ENCODE data around the gene CRLF2. TPM values are rescaled to one million over a fixed set of nuclear protein-coding genes. Genes with fewer than 3 reads are reported as not detected.

The CRLF2 gene
- total and polyA plus RNA-seq, 2 experiments from 2014 or later = not detected

DNA sequence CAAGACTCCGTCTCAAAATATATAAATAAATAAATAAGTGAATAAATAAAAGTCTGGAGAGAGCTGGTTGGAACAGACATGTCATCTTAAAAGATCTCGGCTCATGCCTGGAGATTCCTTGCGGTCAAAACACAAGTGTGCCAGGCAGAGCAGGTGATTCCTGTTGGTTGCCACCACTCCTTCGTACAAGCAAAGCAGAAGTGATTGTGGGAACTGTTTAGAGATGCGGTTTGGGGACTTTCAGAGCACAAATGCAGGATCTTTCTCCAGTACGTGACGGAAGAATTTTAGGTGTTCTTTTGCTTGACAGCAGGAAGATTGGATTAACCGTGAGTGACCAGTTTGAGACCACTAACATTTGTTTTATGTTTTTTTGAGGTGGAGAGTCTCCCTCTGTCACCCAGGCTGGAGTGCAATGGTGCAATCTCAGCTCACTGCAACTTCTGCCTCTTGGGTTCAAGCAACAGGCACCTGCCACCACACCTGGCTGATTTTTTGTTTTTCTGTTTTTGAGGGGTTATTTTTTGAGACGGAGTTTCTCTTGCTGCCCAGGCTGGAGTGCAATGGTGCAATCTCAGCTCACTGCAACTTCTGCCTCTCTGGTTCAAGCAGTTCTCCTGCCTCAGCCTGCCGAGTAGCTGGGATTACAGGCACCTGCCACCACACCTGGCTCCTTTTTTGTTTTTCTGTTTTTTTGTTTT, 2.8 kb upstream of the CRLF2 start:
- H3K36me3 Mint-ChIP-seq (ENCODE audit: low read depth) = peaks cover 27% of the 10 kb centered on the region
- no peak for ATAC-seq
- peaks cover 5% of the 10 kb centered on the region for H3K27me3 Mint-ChIP-seq (ENCODE audit: insufficient read depth, low read depth, poor library complexity)
- Histone ChIP-seq H3K79me2 (replicated peaks; ENCODE audit: insufficient read depth) (no peaks in the 10 kb centered on the region), H3F3A (replicated peaks; ENCODE audit: low read depth) (no peaks in the 10 kb centered on the region), H3K4me1 (ENCODE audit: insufficient read depth) (no peaks in the 10 kb centered on the region), H3K4me3 (no peak overlapping the region), H3K9me2 (ENCODE audit: insufficient read depth) (no peaks in the 10 kb centered on the region), H3K27me3 (ENCODE audit: insufficient read depth) (no peaks in the 10 kb centered on the region), H3K4me2 (no peak overlapping the region), H3K36me3 (ENCODE audit: insufficient read depth) (no peaks in the 10 kb centered on the region), H2AFZ (0 out of 2 replicates have a peak overlapping the region, but pooled peaks have one; percentile 43), H4K20me1 (replicated peaks; ENCODE audit: insufficient read depth) (no peaks in the 10 kb centered on the region), H3K27ac (ENCODE audit: low read depth) (no peak overlapping the region)
- H3K27ac Mint-ChIP-seq = no peak overlapping the region
- DNase-seq (ENCODE audit: low spot score) = no peak
- peaks cover 24% of the 10 kb centered on the region for H3K9me3 Mint-ChIP-seq
- H3K4me1 Mint-ChIP-seq = no peaks in the 10 kb centered on the region; the same call in 2 of the 3 replicates
- no peak overlapping the region for H3K4me3 Mint-ChIP-seq
- no peak for TF ChIP-seq NANOG (IDR thresholded peaks at IDR 0.05; ENCODE audit: borderline replicate concordance)
- no peak for TF ChIP-seq EZH2 (IDR thresholded peaks at IDR 0.05; ENCODE audit: low read depth, unreplicated experiment)
- TF ChIP-seq POLR2AphosphoS5 (IDR thresholded peaks at IDR 0.05; ENCODE audit: low read depth) = no peak
- TF ChIP-seq, protein P1, sequence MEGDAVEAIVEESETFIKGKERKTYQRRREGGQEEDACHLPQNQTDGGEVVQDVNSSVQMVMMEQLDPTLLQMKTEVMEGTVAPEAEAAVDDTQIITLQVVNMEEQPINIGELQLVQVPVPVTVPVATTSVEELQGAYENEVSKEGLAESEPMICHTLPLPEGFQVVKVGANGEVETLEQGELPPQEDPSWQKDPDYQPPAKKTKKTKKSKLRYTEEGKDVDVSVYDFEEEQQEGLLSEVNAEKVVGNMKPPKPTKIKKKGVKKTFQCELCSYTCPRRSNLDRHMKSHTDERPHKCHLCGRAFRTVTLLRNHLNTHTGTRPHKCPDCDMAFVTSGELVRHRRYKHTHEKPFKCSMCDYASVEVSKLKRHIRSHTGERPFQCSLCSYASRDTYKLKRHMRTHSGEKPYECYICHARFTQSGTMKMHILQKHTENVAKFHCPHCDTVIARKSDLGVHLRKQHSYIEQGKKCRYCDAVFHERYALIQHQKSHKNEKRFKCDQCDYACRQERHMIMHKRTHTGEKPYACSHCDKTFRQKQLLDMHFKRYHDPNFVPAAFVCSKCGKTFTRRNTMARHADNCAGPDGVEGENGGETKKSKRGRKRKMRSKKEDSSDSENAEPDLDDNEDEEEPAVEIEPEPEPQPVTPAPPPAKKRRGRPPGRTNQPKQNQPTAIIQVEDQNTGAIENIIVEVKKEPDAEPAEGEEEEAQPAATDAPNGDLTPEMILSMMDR (conservative IDR thresholded peaks at IDR 0.05; ENCODE audit: low read depth in 2 of 2) = no peak
- no peak for TF ChIP-seq ZNF114 (CRISPR knock-in tag; IDR thresholded peaks at IDR 0.05)
- TF ChIP-seq, protein P2, sequence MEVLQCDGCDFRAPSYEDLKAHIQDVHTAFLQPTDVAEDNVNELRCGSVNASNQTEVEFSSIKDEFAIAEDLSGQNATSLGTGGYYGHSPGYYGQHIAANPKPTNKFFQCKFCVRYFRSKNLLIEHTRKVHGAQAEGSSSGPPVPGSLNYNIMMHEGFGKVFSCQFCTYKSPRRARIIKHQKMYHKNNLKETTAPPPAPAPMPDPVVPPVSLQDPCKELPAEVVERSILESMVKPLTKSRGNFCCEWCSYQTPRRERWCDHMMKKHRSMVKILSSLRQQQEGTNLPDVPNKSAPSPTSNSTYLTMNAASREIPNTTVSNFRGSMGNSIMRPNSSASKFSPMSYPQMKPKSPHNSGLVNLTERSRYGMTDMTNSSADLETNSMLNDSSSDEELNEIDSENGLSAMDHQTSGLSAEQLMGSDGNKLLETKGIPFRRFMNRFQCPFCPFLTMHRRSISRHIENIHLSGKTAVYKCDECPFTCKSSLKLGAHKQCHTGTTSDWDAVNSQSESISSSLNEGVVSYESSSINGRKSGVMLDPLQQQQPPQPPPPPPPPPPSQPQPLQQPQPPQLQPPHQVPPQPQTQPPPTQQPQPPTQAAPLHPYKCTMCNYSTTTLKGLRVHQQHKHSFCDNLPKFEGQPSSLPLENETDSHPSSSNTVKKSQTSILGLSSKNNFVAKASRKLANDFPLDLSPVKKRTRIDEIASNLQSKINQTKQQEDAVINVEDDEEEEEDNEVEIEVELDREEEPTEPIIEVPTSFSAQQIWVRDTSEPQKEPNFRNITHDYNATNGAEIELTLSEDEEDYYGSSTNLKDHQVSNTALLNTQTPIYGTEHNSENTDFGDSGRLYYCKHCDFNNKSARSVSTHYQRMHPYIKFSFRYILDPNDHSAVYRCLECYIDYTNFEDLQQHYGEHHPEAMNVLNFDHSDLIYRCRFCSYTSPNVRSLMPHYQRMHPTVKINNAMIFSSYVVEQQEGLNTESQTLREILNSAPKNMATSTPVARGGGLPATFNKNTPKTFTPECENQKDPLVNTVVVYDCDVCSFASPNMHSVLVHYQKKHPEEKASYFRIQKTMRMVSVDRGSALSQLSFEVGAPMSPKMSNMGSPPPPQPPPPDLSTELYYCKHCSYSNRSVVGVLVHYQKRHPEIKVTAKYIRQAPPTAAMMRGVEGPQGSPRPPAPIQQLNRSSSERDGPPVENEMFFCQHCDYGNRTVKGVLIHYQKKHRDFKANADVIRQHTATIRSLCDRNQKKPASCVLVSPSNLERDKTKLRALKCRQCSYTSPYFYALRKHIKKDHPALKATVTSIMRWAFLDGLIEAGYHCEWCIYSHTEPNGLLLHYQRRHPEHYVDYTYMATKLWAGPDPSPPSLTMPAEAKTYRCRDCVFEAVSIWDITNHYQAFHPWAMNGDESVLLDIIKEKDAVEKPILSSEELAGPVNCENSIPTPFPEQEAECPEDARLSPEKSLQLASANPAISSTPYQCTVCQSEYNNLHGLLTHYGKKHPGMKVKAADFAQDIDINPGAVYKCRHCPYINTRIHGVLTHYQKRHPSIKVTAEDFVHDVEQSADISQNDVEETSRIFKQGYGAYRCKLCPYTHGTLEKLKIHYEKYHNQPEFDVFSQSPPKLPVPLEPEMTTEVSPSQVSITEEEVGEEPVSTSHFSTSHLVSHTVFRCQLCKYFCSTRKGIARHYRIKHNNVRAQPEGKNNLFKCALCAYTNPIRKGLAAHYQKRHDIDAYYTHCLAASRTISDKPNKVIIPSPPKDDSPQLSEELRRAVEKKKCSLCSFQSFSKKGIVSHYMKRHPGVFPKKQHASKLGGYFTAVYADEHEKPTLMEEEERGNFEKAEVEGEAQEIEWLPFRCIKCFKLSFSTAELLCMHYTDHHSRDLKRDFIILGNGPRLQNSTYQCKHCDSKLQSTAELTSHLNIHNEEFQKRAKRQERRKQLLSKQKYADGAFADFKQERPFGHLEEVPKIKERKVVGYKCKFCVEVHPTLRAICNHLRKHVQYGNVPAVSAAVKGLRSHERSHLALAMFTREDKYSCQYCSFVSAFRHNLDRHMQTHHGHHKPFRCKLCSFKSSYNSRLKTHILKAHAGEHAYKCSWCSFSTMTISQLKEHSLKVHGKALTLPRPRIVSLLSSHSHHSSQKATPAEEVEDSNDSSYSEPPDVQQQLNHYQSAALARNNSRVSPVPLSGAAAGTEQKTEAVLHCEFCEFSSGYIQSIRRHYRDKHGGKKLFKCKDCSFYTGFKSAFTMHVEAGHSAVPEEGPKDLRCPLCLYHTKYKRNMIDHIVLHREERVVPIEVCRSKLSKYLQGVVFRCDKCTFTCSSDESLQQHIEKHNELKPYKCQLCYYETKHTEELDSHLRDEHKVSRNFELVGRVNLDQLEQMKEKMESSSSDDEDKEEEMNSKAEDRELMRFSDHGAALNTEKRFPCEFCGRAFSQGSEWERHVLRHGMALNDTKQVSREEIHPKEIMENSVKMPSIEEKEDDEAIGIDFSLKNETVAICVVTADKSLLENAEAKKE (CRISPR knock-in tag; IDR thresholded peaks at IDR 0.05) = no peak
- no peak for TF ChIP-seq CREB1 (CRISPR knock-in tag; IDR thresholded peaks at IDR 0.05; ENCODE audit: low read depth)
- TF ChIP-seq ZNF331 (CRISPR knock-in tag; IDR thresholded peaks at IDR 0.05; ENCODE audit: low read depth) = no peak
- TF ChIP-seq, protein P3, sequence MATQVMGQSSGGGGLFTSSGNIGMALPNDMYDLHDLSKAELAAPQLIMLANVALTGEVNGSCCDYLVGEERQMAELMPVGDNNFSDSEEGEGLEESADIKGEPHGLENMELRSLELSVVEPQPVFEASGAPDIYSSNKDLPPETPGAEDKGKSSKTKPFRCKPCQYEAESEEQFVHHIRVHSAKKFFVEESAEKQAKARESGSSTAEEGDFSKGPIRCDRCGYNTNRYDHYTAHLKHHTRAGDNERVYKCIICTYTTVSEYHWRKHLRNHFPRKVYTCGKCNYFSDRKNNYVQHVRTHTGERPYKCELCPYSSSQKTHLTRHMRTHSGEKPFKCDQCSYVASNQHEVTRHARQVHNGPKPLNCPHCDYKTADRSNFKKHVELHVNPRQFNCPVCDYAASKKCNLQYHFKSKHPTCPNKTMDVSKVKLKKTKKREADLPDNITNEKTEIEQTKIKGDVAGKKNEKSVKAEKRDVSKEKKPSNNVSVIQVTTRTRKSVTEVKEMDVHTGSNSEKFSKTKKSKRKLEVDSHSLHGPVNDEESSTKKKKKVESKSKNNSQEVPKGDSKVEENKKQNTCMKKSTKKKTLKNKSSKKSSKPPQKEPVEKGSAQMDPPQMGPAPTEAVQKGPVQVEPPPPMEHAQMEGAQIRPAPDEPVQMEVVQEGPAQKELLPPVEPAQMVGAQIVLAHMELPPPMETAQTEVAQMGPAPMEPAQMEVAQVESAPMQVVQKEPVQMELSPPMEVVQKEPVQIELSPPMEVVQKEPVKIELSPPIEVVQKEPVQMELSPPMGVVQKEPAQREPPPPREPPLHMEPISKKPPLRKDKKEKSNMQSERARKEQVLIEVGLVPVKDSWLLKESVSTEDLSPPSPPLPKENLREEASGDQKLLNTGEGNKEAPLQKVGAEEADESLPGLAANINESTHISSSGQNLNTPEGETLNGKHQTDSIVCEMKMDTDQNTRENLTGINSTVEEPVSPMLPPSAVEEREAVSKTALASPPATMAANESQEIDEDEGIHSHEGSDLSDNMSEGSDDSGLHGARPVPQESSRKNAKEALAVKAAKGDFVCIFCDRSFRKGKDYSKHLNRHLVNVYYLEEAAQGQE (IDR thresholded peaks at IDR 0.05; ENCODE audit: unreplicated experiment) = no peak
- no peak for TF ChIP-seq STAT1 (IDR thresholded peaks at IDR 0.05; ENCODE audit: unreplicated experiment)
- TF ChIP-seq EZH2phosphoT487 (IDR thresholded peaks at IDR 0.05; ENCODE audit: unreplicated experiment) = no peak
- no peak for TF ChIP-seq JUNB (IDR thresholded peaks at IDR 0.05; ENCODE audit: unreplicated experiment)

All from GM23338 (cell line).